Glutamatergic neuron (in vitro differentiated cells): Measurements from ENCODE around the gene CST4. TPM values are rescaled to one million over a fixed set of nuclear protein-coding genes. Genes with fewer than 3 reads are reported as not detected.
"Not testable (repeated sequence)": the region's sequence is repeated elsewhere in the genome, so short reads cannot be mapped to it uniquely, and the experiment has no call there.

Source experiments
- DNase-seq: peaks from one replicate; pipeline ENCODE4 v3.0.0; 2022
- H3K27ac Mint-ChIP-seq: one replicate; pipeline ENCODE4 v1.8.0; 2020; ENCODE audit warnings: mild to moderate bottlenecking, mixed read lengths, inconsistent platforms; ENCODE audit not compliant: unreplicated experiment
- H3K27me3 Mint-ChIP-seq: one replicate; pipeline ENCODE4 v1.8.0; 2020; ENCODE audit warnings: mild to moderate bottlenecking, moderate library complexity, mixed read lengths, inconsistent platforms; ENCODE audit not compliant: unreplicated experiment
- H3K36me3 Mint-ChIP-seq: one replicate; pipeline ENCODE4 v1.8.0; 2020; ENCODE audit warnings: mild to moderate bottlenecking, mixed read lengths, inconsistent platforms; ENCODE audit not compliant: unreplicated experiment
- H3K4me1 Mint-ChIP-seq: one replicate; pipeline ENCODE4 v1.8.0; 2020; ENCODE audit warnings: mild to moderate bottlenecking, low read depth, mixed read lengths, inconsistent platforms; ENCODE audit not compliant: unreplicated experiment
- H3K4me3 Mint-ChIP-seq: one replicate; pipeline ENCODE4 v1.8.0; 2020; ENCODE audit warnings: mild to moderate bottlenecking, mixed read lengths, inconsistent platforms; ENCODE audit not compliant: unreplicated experiment
- H3K9me3 Mint-ChIP-seq: one replicate; pipeline ENCODE4 v1.8.0; 2020; ENCODE audit warnings: mild to moderate bottlenecking, moderate library complexity, mixed read lengths, inconsistent platforms; ENCODE audit not compliant: unreplicated experiment
- CTCF ChIP-seq: fragments of 200-600 bp; sonication (generic); IDR thresholded peaks from one replicate; pipeline ENCODE4 v1.5.0; 2021; ENCODE audit not compliant: partially characterized antibody, unreplicated experiment
- total RNA-seq: library from RNA; stranded (reverse); fragmentation: NEBNext Ultra II Directional; extraction: Animal tissue kit (Norgen Biotek cat#: 25700); gene quantifications from one replicate; pipeline ENCODE4 v1.2.1, GENCODE V29; 2021; ENCODE audit not compliant: unreplicated experiment

The CST4 gene
- total RNA-seq, 1 donor from 2014 or later = not detected

GRCh38 chr20:23664954-23665353 is 23.9 kb downstream of the CST4 start:
- H3K4me3 Mint-ChIP-seq = no peak overlapping the region
- no peak overlapping the region for H3K27ac Mint-ChIP-seq
- H3K9me3 Mint-ChIP-seq = peaks cover under 1% of the 10 kb centered on the region
- DNase-seq = no peak
- TF ChIP-seq CTCF = no peak
- H3K27me3 Mint-ChIP-seq = no peaks in the 10 kb centered on the region
- H3K36me3 Mint-ChIP-seq = no peaks in the 10 kb centered on the region
- H3K4me1 Mint-ChIP-seq = no peaks in the 10 kb centered on the region

- not testable (repeated sequence) for H3K4me1 Mint-ChIP-seq, H3K4me3 Mint-ChIP-seq, H3K36me3 Mint-ChIP-seq, H3K9me3 Mint-ChIP-seq, H3K27me3 Mint-ChIP-seq, H3K27ac Mint-ChIP-seq, DNase-seq
Observed at GRCh38 chr20:23664046-23664445, 24.8 kb downstream of the CST4 start.

- H3K4me1 Mint-ChIP-seq = no peaks in the 10 kb centered on the region
- no peak for DNase-seq
- no peak for TF ChIP-seq CTCF
- no peaks in the 10 kb centered on the region for H3K36me3 Mint-ChIP-seq
- H3K4me3 Mint-ChIP-seq = no peak overlapping the region
- no peak overlapping the region for H3K27ac Mint-ChIP-seq
- peaks cover 2% of the 10 kb centered on the region for H3K9me3 Mint-ChIP-seq
- no peaks in the 10 kb centered on the region for H3K27me3 Mint-ChIP-seq
Observed at GRCh38 chr20:23663180-23663579, 25.7 kb downstream of the CST4 start.

GRCh38 chr20:23662276-23662870 is 26.5 kb downstream of the CST4 start:
- Mint-ChIP-seq H3K27ac (no peak overlapping the region), H3K4me3 (no peak overlapping the region), H3K27me3 (no peaks in the 10 kb centered on the region), H3K4me1 (no peaks in the 10 kb centered on the region), H3K9me3 (peaks cover 2% of the 10 kb centered on the region), H3K36me3 (no peaks in the 10 kb centered on the region)
- DNase-seq = no peak
- TF ChIP-seq CTCF = no peak

- no peaks in the 10 kb centered on the region for H3K36me3 Mint-ChIP-seq
- H3K27ac Mint-ChIP-seq = no peak overlapping the region
- no peak overlapping the region for H3K4me3 Mint-ChIP-seq
- H3K27me3 Mint-ChIP-seq = no peaks in the 10 kb centered on the region
- no peak for TF ChIP-seq CTCF
- H3K4me1 Mint-ChIP-seq = no peaks in the 10 kb centered on the region
- peaks cover 2% of the 10 kb centered on the region for H3K9me3 Mint-ChIP-seq
- DNase-seq = no peak
Observed at GRCh38 chr20:23661002-23661429, 27.8 kb downstream of the CST4 start.
